Endothelial cell of umbilical vein (primary cell): Measurements from ENCODE around the gene CARD8. TPM values are rescaled to one million over a fixed set of nuclear protein-coding genes. Genes with fewer than 3 reads are reported as not detected.
A peak's percentile ranks its signal among the peaks of the same experiment; 100 is the strongest.

Experiments
- BruUV-seq: library from RNA; stranded (reverse); fragments of 400-500 nt; replicated peaks from 2 replicates; lab custom pipeline; 2021; lab: Mats Ljungman, UMichigan
- CTCF ChIA-PET: fragments of 300-600, 350-600 bp; sonication (Branson Sonifier 250); formaldehyde crosslinking; loops from one replicate; lab custom pipeline; 2021; ENCODE audit warnings: antibody characterized with exemption, inconsistent platforms; lab: Charles Lee
- POLR2A ChIA-PET: fragments of 300-600, 350-600 bp; sonication (Branson Sonifier 250); formaldehyde crosslinking; loops from one replicate; lab custom pipeline; 2021; ENCODE audit warnings: antibody characterized with exemption, inconsistent platforms; lab: Charles Lee
- DNase-seq: peaks from one replicate; pipeline ENCODE4 v3.0.0-alpha.2; 2011; ENCODE audit warnings: low read depth, low spot score
- FAIRE-seq: peaks from 2 replicates; lab custom pipeline; 2011; peaks lifted over from hg19 to GRCh38; lab: Jason Lieb, UNC
- H2AFZ ChIP-seq: 2 replicates; pipeline ENCODE4 v1.6.0; 2012; ENCODE audit warnings: low read depth, low read length, control low read depth, inconsistent platforms
- H3K27ac ChIP-seq: 2 replicates; pipeline ENCODE4 v1.5.1; 2011; ENCODE audit warnings: low read depth, mild to moderate bottlenecking, control low read depth, low read length, moderate library complexity; ENCODE audit not compliant: insufficient read depth
- H3K27me3 ChIP-seq, 2 experiments: 2 replicates each; pipeline versions ENCODE4 v1.6.0 to v1.6.1; 2011; ENCODE audit warnings: low read length in 2 of 2, mixed read lengths in 1 of 2; ENCODE audit not compliant: control insufficient read depth in 2 of 2, insufficient read depth in 2 of 2
- H3K36me3 ChIP-seq, 2 experiments: 2 replicates in 1 of 2; 3 replicates in 1 of 2; pipeline ENCODE4 v1.5.1; 2011; ENCODE audit warnings: low read length in 2 of 2, mild to moderate bottlenecking in 1 of 2, moderate library complexity in 1 of 2; ENCODE audit not compliant: control insufficient read depth in 2 of 2, insufficient read depth in 2 of 2; ENCODE audit errors: extremely low read depth in 1 of 2
- H3K4me1 ChIP-seq: 3 replicates; pipeline ENCODE4 v1.5.1; 2011; ENCODE audit warnings: mild to moderate bottlenecking, low read length; ENCODE audit not compliant: control insufficient read depth, insufficient read depth; ENCODE audit errors: extremely low read depth
- H3K4me2 ChIP-seq: 2 replicates; pipeline ENCODE4 v1.6.1; 2011; ENCODE audit warnings: low read length, control low read depth, mixed read lengths; ENCODE audit not compliant: insufficient read depth
- H3K4me3 ChIP-seq, 3 experiments: fragments of 200-600 bp in 1 of 3; sonication (generic), shearing (Covaris generic) in 1 of 3; replicated peaks in 1 of 3; 2 replicates each; pipeline ENCODE4 v1.5.1; 2011 to 2016; ENCODE audit warnings: control low read depth in 3 of 3, low read length in 3 of 3, mild to moderate bottlenecking in 2 of 3, inconsistent platforms in 1 of 3, low read depth in 1 of 3, moderate library complexity in 1 of 3; ENCODE audit not compliant: insufficient read depth in 1 of 3
- H3K79me2 ChIP-seq: 2 replicates; pipeline ENCODE4 v1.6.0; 2012; ENCODE audit warnings: low read length, inconsistent platforms; ENCODE audit not compliant: control insufficient read depth, insufficient read depth
- H3K9ac ChIP-seq: replicated peaks from 2 replicates; pipeline ENCODE3; 2011; ENCODE audit warnings: low read length, control low read depth; ENCODE audit not compliant: insufficient read depth; ENCODE audit errors: extremely low read depth
- H3K9me1 ChIP-seq: replicated peaks from 3 replicates; pipeline ENCODE4 v1.6.0; 2011; ENCODE audit warnings: mild to moderate bottlenecking, low read length; ENCODE audit not compliant: control insufficient read depth, insufficient read depth; ENCODE audit errors: extremely low read depth
- H3K9me3 ChIP-seq: replicated peaks from 2 replicates; pipeline ENCODE4 v1.5.1; 2012; ENCODE audit warnings: low read length, inconsistent platforms; ENCODE audit not compliant: control insufficient read depth, insufficient read depth
- H4K20me1 ChIP-seq: replicated peaks from 2 replicates; pipeline ENCODE3; 2011; ENCODE audit warnings: mild to moderate bottlenecking, low read length; ENCODE audit not compliant: control insufficient read depth, insufficient read depth; ENCODE audit errors: extremely low read depth
- CTCF ChIP-seq, 2 donors: IDR thresholded peaks; 1 replicate in 1 of 2; 2 replicates in 1 of 2; pipeline ENCODE4 v1.5.1; 2011; ENCODE audit warnings: low read length in 2 of 2, mild to moderate bottlenecking in 2 of 2, moderate library complexity in 2 of 2, control low read depth in 1 of 2, inconsistent platforms in 1 of 2, low read depth in 1 of 2; ENCODE audit not compliant: insufficient read depth in 1 of 2; ENCODE audit errors: extremely low read depth in 1 of 2
- EZH2 ChIP-seq: IDR thresholded peaks from 2 replicates; pipeline ENCODE4 v1.6.1; 2012; ENCODE audit warnings: borderline replicate concordance, low read depth, mild to moderate bottlenecking, moderate library complexity, low read length, inconsistent platforms; ENCODE audit not compliant: severe bottlenecking
- FOS ChIP-seq: IDR thresholded peaks from 2 replicates; pipeline ENCODE4 v1.6.1; 2011; ENCODE audit warnings: mild to moderate bottlenecking, low read length, moderate library complexity, borderline replicate concordance; ENCODE audit not compliant: insufficient read depth
- GATA2 ChIP-seq: IDR thresholded peaks from 2 replicates; pipeline ENCODE4 v1.7.0; 2011; ENCODE audit warnings: low read depth, mild to moderate bottlenecking, moderate library complexity, mixed read lengths, low read length; ENCODE audit not compliant: insufficient read length, insufficient read depth
- JUN ChIP-seq: IDR thresholded peaks from 2 replicates; pipeline ENCODE4 v1.6.1; 2011; ENCODE audit warnings: borderline replicate concordance, low read depth; ENCODE audit not compliant: insufficient read length, insufficient read depth
- MAX ChIP-seq: IDR thresholded peaks from 2 replicates; pipeline ENCODE4 v1.6.1; 2011; ENCODE audit not compliant: insufficient read depth, insufficient read length
- MYC ChIP-seq: IDR thresholded peaks from one replicate; pipeline ENCODE4 v1.6.1; 2011; ENCODE audit warnings: mild to moderate bottlenecking, low read depth, low read length
- POLR2A ChIP-seq: IDR thresholded peaks from 2 replicates; pipeline ENCODE4 v1.6.1; 2012; ENCODE audit warnings: low read depth, mild to moderate bottlenecking, control low read depth, low read length
- POLR2AphosphoS5 ChIP-seq: IDR thresholded peaks from 2 replicates; pipeline ENCODE4 v1.6.1; 2012; ENCODE audit warnings: low read depth, mild to moderate bottlenecking, control low read depth, low read length, moderate library complexity; ENCODE audit not compliant: insufficient read depth
- dilution Hi-C: fragments of 300-500 bp; cut with MboI; formaldehyde crosslinking; loops from one replicate; pipeline ENCODE4 v1.15.0; 2019; ENCODE audit warnings: low sequenced_read_pairs; ENCODE audit not compliant: extremely low pct_ligation_motif_present
- intact Hi-C: fragments of 100-400 bp; cut with micrococcal nuclease; formaldehyde crosslinking; loops from one replicate; pipeline ENCODE4 v1.10.0; 2022
- polyA plus RNA-seq, 4 experiments: library from polyadenylated mRNA; depleted of rRNA in 3 of 4; stranded (reverse) in 3 of 4; unstranded in 1 of 4; fragments of >200 nt; gene quantifications; 2 replicates each; pipeline versions ENCODE4 v1.2.1 to v1.2.3, GENCODE V29; 2011 to 2012; ENCODE audit warnings: missing spikeins in 1 of 4
- total RNA-seq: library from RNA; stranded (reverse); gene quantifications from 2 replicates; pipeline ENCODE4 v1.2.3, GENCODE V29; 2021

Gene CARD8
- total and polyA plus RNA-seq, 2 donors (not counting 3 experiments of a cell fraction or from before 2014, with no cell fraction given), result 64.6 to 123 TPM

- Histone ChIP-seq H4K20me1 (no peaks in the 10 kb centered on the region), H3K4me2 (peak overlapping the region; percentile 53), H3K4me3 (no peak overlapping the region), H3K9ac (no peak overlapping the region), H3K9me1 (no peaks in the 10 kb centered on the region), H3K79me2 (no peaks in the 10 kb centered on the region), H3K4me1 (peaks cover 7% of the 10 kb centered on the region), H3K9me3 (no peaks in the 10 kb centered on the region), H3K36me3 (no peaks in the 10 kb centered on the region), H2AFZ (no peak overlapping the region), H3K27me3 (no peaks in the 10 kb centered on the region), H3K27ac (no peak overlapping the region)
- peak; percentile 24 for TF ChIP-seq POLR2AphosphoS5
- peak; percentile 60 for TF ChIP-seq POLR2A
- no peak for TF ChIP-seq MAX
- TF ChIP-seq JUN, result no peak
- dilution Hi-C loops, result no loop called here
- POLR2A ChIA-PET, result no interaction called here
- intact Hi-C loops, result no loop called here
- FAIRE-seq, result peak; percentile 18
- peak; percentile 42 for DNase-seq
- CTCF ChIA-PET, result interaction anchor here (0.9 to 1.7 kb wide), 3 partner anchors 18 to 90 kb away, joined by 3 to 4 read pairs (median 4); no protein-coding TSS in a partner anchor
- BruUV-seq, result no TSS peak
Observed at GRCh38 chr19:48196933-48197665, 58.6 kb downstream of the CARD8 start.

GRCh38 chr19:48196321-48196763, 59.4 kb downstream of the CARD8 start:
- dilution Hi-C loops, result no loop called here
- no TSS peak for BruUV-seq
- no peaks in the 10 kb centered on the region for H3K9me1 ChIP-seq

More at GRCh38 chr19:48196321-48196763, 59.4 kb downstream of the CARD8 start:
- H3K9me3 ChIP-seq, result no peaks in the 10 kb centered on the region
- TF ChIP-seq MYC (no peak), JUN (no peak), GATA2 (no peak), FOS (no peak), MAX (no peak), EZH2 (no peak), POLR2A (no peak), CTCF (IDR thresholded peaks at IDR 0.05; ENCODE audit: extremely low read depth in 1 of 2, insufficient read depth in 1 of 2, low read depth in 1 of 2, low read length in 2 of 2) (no peak), POLR2AphosphoS5 (no peak)
- intact Hi-C loops, result no loop called here
- no peak overlapping the region for H2AFZ ChIP-seq
- H3K4me1 ChIP-seq, result peaks cover 7% of the 10 kb centered on the region
- FAIRE-seq (no peak), DNase-seq (no peak)
- no peaks in the 10 kb centered on the region for H3K36me3 ChIP-seq
- H3K27ac ChIP-seq, result no peak overlapping the region
- H3K9ac ChIP-seq, result no peak overlapping the region
- POLR2A ChIA-PET, result no interaction called here
- H3K4me2 ChIP-seq, result no peak overlapping the region
- H3K4me3 ChIP-seq, result no peak overlapping the region
- CTCF ChIA-PET, result interaction anchor here (0.9 to 1.7 kb wide), 3 partner anchors 44 to 89 kb away, joined by 3 to 4 read pairs (median 4); no protein-coding TSS in a partner anchor
- no peaks in the 10 kb centered on the region for H4K20me1 ChIP-seq
- H3K27me3 ChIP-seq, result no peaks in the 10 kb centered on the region
- no peaks in the 10 kb centered on the region for H3K79me2 ChIP-seq
